Measurements from ENCODE around the gene AQP12B.

Gene AQP12B

DNA sequence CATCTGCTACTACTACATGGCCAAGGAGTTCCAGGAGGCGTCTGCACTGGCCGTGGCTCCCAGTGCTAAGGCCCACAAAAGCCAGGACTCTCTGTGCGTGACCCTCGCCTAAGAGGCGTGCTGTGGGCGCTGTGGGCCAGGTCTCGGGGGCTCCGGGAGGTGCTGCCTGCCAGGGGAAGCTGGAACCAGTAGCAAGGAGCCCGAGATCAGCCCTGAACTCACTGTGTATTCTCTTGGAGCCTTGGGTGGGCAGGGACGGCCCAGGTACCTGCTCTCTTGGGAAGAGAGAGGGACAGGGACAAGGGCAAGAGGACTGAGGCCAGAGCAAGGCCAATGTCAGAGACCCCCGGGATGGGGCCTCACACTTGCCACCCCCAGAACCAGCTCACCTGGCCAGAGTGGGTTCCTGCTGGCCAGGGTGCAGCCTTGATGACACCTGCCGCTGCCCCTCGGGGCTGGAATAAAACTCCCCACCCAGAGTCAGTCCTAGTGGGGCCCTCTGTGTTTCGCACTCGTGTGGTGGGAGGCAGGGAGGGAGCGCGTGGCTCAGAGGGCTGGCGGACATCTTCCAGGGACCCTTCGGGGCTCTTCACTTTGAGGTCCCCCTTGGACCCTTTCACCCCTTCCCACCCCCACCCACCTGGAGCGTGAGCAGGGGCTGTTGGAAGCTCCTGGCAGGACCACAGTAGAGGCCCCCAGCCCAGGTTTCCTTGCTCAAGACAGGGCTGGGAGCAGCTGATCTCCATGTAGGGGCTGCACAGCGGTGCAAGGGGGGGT, 51.7 kb downstream of the AQP12B start:
- no peak for DNase-seq

DNA sequence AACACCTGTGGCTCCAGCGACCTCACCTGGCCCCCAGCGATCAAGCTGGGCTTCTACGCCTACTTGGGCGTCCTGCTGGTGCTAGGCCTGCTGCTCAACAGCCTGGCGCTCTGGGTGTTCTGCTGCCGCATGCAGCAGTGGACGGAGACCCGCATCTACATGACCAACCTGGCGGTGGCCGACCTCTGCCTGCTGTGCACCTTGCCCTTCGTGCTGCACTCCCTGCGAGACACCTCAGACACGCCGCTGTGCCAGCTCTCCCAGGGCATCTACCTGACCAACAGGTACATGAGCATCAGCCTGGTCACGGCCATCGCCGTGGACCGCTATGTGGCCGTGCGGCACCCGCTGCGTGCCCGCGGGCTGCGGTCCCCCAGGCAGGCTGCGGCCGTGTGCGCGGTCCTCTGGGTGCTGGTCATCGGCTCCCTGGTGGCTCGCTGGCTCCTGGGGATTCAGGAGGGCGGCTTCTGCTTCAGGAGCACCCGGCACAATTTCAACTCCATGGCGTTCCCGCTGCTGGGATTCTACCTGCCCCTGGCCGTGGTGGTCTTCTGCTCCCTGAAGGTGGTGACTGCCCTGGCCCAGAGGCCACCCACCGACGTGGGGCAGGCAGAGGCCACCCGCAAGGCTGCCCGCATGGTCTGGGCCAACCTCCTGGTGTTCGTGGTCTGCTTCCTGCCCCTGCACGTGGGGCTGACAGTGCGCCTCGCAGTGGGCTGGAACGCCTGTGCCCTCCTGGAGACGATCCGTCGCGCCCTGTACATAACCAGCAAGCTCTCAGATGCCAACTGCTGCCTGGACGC, 52.5 kb downstream of the AQP12B start:
- no peak for DNase-seq

DNA sequence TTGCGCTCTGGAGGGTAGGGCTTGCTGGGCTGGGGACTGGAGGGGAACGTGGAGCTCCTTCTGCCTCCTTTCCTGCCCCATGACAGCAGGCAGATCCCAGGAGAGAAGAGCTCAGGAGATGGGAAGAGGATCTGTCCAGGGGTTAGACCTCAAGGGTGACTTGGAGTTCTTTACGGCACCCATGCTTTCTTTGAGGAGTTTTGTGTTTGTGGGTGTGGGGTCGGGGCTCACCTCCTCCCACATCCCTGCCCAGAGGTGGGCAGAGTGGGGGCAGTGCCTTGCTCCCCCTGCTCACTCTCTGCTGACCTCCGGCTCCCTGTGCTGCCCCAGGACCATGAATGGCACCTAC, 53.1 kb downstream of the AQP12B start:
- DNase-seq, result no peak

DNA sequence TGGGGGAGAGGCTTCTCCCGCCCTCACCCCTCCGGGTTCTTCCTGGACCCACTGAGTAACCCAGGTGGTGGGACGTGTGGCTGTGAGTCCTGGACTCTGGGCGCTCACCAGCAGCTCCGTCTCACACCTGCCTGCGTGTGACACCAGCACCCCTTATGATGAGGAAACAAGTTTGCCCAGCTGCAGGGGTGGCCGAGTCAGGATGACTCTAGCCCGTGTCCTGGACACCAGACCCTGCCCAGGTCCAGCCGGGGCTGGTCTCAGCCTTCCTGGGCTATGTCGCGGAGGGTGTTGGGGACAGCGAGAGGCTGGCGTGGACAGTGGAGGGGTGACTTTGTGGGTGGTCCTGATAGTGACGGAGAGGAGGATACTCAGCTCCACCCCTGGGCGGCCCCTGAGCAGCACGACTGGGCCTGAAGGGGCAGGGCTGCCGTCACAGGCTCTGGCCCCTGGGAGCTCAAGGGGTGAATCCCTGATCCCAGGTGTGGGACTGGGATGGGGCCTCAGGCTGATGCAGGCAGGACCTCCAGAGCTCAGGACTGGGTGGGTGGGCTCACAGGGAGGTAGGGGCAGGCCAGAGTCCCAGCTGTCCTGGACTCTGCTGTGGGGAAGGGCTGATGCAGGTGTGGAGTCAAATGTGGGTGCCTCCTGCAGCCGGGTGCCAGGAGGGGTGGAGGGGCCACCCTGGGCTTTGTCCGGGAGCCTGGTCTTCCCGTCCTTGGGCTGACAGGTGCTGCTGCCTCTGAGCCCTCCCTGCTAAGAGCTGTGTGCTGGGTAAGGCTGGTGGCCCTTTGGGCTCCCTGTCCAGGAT, 53.7 kb downstream of the AQP12B start:
- no peak for DNase-seq

DNA sequence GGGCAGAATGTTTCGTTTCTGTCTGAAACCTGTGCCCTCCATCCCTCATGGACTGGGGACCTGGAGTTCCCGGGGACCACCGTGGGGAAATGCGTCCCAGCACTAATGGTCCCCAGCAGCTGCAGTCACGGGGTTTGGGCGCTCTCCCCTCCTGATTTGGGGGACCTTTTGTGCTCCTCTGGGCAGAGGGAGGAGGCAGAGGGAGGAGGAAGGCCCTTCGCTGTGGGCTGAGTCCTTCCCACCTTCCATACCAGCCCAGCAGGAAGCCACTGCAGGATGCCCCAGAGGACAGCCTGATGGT, 54.2 kb downstream of the AQP12B start:
- DNase-seq, result no peak

DNA sequence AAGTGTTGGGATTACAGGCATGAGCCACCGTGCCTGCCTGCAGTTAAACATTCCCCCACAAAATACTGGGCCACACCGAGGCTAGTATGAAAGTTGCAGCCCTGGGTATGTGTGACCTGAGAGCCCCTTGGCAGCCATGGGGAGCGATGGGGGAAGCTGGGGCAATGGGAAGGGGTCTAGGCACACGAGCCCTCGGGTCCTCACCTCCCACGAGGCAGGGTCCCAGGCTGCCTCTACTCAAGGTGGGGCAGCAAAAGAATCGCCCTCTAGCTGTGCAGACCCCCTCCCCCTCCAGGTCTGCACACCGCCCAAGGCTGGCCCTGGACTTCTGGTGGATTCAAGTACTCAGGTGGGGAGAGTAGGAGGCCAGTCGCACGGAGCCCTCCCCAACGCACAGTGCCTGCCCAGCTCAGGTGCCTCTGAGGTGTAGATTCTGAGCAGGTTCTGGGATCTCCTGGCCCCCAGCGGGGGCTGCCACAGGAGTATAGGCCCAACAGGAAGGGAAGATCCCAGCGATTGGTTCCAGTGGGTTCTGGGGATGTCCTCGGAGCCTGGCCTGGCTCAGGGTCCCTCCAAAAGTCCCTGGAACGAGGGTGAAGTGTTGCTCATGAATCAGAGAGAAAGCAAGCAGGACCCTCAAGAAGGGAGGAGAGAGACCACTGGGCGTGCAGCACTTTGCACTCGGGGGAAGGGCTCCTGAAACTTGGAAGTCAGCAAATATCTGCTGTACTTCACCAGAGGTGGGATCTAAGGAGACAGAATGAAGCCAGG, 54.8 kb downstream of the AQP12B start:
- no peak for DNase-seq

DNA sequence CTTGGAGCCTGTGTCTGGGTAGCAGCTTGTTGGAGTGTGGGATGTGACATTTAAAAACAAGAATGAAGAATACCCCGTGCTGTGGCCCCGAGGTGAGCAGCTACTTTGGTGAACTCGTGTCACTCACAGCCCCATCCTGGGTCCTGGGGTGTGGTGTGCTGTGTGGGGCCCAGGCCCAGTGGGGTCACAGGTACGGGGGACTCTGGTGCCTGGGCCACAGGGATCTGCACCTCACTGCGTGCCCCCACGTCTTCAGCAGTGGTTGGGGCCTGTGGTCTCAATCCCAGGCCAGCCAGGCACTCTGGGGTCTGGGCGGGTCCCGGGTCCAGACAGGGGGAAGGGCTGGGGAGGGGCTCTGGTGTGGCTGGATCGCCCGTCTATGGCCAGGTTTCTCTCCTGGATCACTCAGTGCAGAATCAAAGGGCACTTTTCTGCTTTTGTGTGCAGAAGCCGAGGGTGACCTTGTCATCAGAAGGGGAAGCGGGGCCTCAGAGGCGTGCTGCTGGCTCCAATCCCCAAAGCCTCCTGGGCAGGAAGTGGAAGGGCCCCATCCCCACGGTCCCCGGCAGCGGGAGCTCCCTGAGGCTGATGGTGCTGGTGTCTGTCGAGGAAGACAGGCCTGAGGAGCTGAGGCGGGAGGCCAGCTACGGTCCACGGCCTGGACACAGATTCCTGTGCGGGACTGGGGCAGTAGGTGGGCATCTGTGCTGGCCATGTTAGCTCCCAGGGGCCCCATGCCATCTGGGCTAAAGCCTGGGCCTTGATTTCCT, 56.0 kb downstream of the AQP12B start:
- DNase-seq, result no peak
